ENCODE results near the gene ARAP1. TPM values are rescaled to one million over a fixed set of nuclear protein-coding genes. Genes with fewer than 3 reads are reported as not detected.
"Not testable (repeated sequence)": the region's sequence is repeated elsewhere in the genome, so short reads cannot be mapped to it uniquely, and the experiment has no call there.

Gene ARAP1
- total RNA-seq: 80.6 TPM
- long read RNA-seq, partial matches to known transcripts: 50 of 60 reads
- long read RNA-seq, other reads (novel, unspliced or antisense): 9 of 60 reads

GRCh38 chr11:72752088-72752914 is at the start of gene ARAP1:
TSS of gene ARAP1 (minus strand) at chr11:72752408. CDS start at chr11:72727128, 25,280 bp downstream.
- no peak for DNase-seq (ENCODE audit: low spot score)

GRCh38 chr11:72799441-72799840 is 47.2 kb upstream of the ARAP1 start:
- DNase-seq (ENCODE audit: low spot score): no peak

- DNase-seq (ENCODE audit: low spot score): no peak
Observed at GRCh38 chr11:72798361-72798760, 46.2 kb upstream of the ARAP1 start.

- DNase-seq (ENCODE audit: low spot score): peak; percentile 98
Observed at GRCh38 chr11:72793425-72794367, 41.5 kb upstream of the ARAP1 start, which contains the start of gene STARD10. TSS of gene STARD10 (minus strand) at chr11:72794047. CDS start at chr11:72781181, 12,866 bp downstream.

GRCh38 chr11:72793076-72793424 is 40.8 kb upstream of the ARAP1 start:
- no peak for DNase-seq (ENCODE audit: low spot score)

- DNase-seq (ENCODE audit: low spot score): no peak
Observed at GRCh38 chr11:72792437-72793021, 40.3 kb upstream of the ARAP1 start.

- not testable (repeated sequence) for DNase-seq (ENCODE audit: low spot score)
Observed at GRCh38 chr11:72791228-72791627, 39.0 kb upstream of the ARAP1 start.

GRCh38 chr11:72789493-72790131 is 37.4 kb upstream of the ARAP1 start:
- no peak for DNase-seq (ENCODE audit: low spot score)

- DNase-seq (ENCODE audit: low spot score): no peak
Observed at GRCh38 chr11:72788241-72788640, 36.0 kb upstream of the ARAP1 start.

GRCh38 chr11:72787216-72788104 is 35.3 kb upstream of the ARAP1 start:
- DNase-seq (ENCODE audit: low spot score): no peak

- no peak for DNase-seq (ENCODE audit: low spot score)
Observed at GRCh38 chr11:72786305-72787215, 34.4 kb upstream of the ARAP1 start.

GRCh38 chr11:72784662-72785061 is 32.5 kb upstream of the ARAP1 start:
- no peak for DNase-seq (ENCODE audit: low spot score)

- DNase-seq (ENCODE audit: low spot score): no peak
Observed at GRCh38 chr11:72783144-72783905, 31.1 kb upstream of the ARAP1 start.

- DNase-seq (ENCODE audit: low spot score): no peak
Observed at GRCh38 chr11:72782081-72782920, 30.1 kb upstream of the ARAP1 start.

- no peak for DNase-seq (ENCODE audit: low spot score)
Observed at GRCh38 chr11:72781313-72782080, 29.3 kb upstream of the ARAP1 start.

GRCh38 chr11:72781063-72781312 is 28.8 kb upstream of the ARAP1 start:
- DNase-seq (ENCODE audit: low spot score): no peak

Data from mesenteric fat pad (tissue), 1 donor.